ENCODE data around the gene CEP164.

Gene CEP164

DNA sequence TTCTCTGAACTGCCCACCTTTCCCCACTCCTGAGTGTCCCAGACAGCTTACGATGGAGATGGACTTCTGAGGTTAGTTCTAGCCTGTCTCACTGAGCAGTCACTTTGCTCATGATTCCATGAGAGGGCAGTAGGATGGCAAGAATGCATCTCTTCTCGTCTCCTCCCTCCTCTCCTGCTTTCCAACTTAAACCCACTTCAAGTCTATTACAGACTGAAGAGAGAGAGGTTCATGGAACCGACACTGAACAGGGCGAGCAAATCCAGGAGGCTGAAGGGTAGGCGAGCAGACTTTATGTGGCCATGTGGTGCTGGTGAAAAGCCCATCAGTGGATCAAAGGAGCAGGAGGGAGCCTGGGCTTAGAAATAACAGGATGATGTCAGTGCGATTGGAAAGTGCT, 38.6 kb downstream of the CEP164 start:
- DNase-seq (ENCODE audit: low read depth), result no peak

DNA sequence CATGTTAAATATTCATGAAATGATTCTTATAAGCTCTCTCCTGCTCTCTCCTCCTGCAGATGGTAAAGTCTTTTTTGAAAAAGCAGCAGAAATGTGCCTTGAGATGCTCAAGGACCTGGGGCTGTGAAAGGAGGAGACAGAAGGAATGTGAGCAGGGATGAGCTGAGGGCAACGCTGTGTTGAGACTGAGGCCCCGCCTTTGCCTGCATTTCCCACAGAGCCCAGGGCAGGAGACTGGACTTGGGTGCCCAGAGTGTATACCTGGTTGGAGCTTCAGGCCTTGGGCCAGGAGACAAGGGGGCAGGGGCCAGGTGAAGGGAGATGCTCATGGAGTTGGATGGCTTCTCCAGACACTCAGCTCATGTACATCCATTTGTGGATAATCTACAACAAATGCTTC, 39.2 kb downstream of the CEP164 start:
- no peak for DNase-seq (ENCODE audit: low read depth)

DNA sequence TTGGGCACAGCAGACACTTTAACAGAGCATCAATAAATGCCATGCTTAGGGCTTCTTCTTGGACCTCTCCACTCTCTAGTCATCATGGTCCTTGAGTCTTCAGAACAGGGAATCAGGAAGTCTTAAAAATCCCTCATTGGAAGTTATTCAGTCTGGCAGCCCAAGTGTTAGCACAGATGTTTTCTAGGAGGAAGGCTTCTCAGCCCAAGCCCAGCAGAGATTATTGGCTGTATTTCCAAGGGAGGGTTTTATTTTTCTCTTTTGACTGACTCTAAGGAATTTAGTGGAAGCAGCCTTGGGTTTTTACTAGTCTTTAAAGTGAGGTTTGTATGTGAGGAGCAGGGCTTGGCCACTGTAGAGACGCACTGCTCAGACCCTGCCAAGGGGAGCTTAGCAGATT, 41.9 kb downstream of the CEP164 start:
- no peak for DNase-seq (ENCODE audit: low read depth)

DNA sequence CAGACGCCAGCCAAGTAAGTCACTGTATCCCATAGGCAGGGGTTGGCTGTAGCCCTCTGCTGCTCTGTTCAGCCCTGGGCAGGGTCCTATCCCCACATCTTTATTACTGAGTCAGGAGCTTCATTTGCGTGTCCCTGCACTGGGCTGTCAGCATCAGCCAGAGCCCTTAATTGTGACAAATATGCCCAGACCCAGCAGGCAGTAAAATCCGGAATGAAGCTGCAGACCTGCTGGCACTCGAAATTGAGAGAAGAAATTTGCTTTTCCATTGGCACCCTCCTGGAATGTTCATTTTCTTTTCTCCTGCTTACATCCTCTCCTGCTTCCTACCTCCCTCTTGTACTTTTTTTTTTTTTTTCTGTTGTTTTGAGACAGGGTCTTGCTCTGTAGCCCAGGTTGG, 43.8 kb downstream of the CEP164 start:
- DNase-seq (ENCODE audit: low read depth), result no peak

DNA sequence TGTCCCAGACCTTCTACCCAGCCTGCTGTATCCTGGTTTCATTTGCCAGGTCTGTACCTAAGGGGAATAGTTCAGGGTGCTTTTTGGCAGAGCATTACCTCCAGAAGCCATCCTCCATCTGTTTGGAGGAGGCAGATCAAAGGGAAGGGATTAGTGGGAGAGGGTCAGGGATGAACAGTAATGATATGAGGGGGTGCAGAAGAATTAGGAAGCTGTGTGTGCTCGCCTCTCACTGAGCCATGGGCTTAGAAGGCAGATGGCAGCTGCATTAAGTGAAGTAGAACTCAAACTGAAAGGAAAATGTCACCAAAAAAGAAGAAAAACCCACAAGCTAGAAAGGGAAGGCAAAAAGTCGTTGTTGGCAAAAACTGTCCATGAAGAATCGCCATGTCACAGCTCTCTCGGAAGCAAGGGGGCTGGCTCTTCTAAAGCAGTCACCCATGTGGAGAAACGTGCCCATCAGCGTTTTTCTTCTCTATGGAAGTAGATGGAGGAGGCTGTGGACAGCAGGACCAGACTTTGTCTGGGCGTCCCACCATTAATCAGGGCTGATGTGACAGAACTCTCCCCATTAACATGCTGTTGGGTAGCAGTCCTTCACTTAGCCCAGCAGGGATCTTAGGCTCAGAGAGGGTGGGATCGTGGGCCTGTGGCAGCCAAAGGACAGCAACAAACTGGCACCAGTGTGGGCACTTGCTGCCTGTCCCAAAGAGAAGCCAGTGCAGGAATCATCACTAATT, 46.8 kb downstream of the CEP164 start:
- DNase-seq (ENCODE audit: low read depth), result no peak

- no peak for DNase-seq (ENCODE audit: low read depth)
Observed at GRCh38 chr11:117375960-117376359, 48.3 kb downstream of the CEP164 start.

DNA sequence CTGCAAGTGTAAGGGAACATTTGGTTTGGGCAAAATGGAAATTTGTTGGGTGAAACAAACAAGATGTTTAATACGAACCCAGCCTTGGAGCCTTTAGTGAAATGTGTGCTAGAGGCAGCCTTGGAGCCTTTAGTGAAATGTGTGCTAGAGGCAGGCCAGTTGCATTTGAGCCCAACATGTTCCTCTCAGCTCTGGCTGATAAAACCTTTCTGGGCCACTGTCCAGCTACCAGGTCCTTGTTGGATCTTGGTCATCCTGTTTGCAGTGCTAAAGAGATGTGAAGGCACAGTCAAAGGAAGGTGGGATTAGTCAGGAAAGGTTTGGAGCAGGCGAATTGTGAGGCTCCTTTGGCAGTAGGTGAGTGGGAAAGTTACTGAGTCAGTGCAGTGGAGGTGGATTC, 48.9 kb downstream of the CEP164 start:
- DNase-seq (ENCODE audit: low read depth), result no peak

DNA sequence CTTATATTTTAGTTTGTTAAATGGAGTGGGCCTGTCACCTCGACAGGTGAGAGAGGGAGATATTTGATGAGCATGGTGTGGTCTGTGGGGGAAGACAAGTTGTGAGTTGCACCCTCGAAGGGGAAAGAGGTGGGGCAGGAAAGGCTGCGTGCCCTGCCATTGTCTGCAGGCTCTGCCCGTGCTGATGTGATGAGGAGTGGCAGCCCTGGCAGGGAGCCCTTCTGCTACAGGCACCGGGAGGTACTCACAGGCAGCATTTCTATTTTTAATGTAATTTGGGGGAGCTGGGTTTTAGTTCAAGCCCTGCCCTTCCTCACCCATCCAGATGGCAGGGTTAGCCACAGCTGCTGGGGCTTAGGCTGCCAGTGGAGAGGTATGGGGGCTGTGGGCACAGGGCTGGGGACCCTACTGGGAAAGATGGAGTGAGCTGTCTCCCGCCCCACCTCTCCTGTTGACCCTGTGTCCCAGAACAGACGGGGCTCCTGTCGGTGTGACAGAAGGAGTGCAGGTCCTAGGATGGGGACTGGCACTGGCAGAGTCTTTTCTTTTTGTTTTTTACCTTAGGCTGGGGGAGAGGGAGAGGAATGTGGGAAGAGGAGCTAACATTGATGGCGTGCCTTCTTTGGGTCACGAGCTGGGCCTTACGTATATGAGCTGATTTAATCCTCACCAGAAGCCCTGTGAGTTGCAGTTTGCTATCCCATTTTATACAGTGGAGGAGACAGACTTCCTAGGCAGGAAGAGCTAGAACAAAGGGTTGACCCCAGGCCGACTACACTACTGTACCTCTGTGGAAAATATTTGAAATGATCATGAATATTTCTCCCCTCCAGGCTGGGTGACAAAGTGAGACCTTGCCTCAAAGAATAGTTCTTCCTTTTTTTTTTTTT, 51.6 kb downstream of the CEP164 start:
- no peak for DNase-seq (ENCODE audit: low read depth)

GRCh38 chr11:117380676-117381075, 53.0 kb downstream of the CEP164 start:
- no peak for DNase-seq (ENCODE audit: low read depth)

GRCh38 chr11:117381481-117382387, 54.1 kb downstream of the CEP164 start:
- no peak for DNase-seq (ENCODE audit: low read depth)

DNA sequence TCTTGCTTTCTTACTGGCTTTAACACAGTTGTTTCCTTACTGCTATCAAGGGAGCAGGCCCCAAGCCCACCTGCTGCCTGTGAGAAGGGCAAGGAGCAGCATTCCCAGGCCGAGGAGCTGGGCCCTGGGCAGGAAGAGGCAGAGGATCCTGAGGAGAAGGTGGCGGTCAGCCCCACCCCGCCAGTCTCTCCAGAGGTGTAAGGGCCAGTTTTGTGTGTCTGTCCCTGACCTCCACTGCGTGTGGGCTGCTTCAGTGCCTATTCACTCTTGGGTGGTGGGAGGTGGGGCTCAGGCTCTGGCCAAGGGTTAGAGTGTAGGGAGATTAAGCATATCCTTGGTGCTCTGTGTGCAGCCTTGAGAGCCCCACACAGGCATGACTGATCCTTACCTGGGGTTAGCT, 55.1 kb downstream of the CEP164 start:
- DNase-seq (ENCODE audit: low read depth), result no peak

DNA sequence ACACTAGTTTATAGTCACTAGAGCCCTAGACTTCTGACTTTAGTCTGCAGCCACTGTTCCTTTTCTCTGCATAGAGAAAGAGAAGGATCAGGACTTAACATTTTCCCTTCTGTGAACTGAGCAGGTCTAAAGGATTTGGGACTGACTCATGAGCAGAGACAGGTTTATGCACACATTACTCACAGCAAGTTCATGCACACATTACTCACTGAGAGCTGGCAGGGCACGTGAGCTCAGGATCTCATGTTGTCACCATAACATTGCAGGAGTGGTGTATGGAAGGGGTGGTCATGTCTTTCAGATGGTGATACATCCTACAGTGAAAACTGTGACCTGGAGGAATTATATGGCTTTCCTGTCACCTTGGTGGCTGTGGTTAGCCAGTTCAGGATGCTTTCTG, 56.4 kb downstream of the CEP164 start:
- no peak for DNase-seq (ENCODE audit: low read depth)

- DNase-seq (ENCODE audit: low read depth), result no peak
Observed at GRCh38 chr11:117385471-117385870, 57.8 kb downstream of the CEP164 start.

GRCh38 chr11:117385906-117386305, 58.3 kb downstream of the CEP164 start:
- DNase-seq (ENCODE audit: low read depth), result no peak

GRCh38 chr11:117387992-117388755, 60.5 kb downstream of the CEP164 start:
- DNase-seq (ENCODE audit: low read depth), result no peak

DNA sequence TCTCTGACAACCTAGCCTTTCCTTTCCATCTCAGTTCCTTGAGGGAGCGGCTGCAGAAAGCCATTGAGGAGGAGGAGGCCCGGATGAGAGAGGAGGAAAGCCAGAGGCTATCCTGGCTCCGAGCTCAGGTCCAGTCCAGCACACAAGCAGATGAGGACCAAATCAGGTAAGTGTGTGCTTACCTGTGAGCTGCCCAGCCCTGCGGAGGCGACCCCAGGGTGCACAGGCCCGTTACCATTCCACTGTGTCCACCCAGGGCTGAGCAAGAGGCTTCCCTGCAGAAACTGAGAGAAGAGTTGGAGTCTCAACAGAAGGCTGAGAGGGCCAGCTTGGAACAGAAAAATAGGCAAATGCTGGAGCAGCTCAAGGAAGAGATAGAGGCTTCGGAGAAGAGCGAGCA, 63.1 kb downstream of the CEP164 start:
- DNase-seq (ENCODE audit: low read depth), result no peak

DNA sequence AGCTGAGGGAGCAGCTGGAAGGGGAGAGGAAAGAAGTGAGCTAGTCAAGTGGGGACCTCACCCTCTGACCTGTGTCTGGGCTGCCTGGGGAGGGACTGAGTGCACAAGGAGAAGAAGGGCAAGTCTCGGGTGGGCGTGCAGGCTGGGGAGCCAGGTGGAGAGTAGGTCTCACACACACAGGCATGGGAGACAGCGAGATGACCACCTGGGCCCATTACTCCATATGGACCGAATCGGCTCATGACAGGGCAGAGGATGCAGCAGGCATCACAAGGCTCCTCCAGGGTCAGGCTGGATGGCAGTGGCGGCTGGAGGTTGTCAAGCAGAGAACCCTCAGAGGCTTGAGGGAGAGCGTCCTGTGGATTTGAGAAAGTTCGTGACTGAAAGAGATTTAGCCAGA, 63.5 kb downstream of the CEP164 start:
- no peak for DNase-seq (ENCODE audit: low read depth)

DNA sequence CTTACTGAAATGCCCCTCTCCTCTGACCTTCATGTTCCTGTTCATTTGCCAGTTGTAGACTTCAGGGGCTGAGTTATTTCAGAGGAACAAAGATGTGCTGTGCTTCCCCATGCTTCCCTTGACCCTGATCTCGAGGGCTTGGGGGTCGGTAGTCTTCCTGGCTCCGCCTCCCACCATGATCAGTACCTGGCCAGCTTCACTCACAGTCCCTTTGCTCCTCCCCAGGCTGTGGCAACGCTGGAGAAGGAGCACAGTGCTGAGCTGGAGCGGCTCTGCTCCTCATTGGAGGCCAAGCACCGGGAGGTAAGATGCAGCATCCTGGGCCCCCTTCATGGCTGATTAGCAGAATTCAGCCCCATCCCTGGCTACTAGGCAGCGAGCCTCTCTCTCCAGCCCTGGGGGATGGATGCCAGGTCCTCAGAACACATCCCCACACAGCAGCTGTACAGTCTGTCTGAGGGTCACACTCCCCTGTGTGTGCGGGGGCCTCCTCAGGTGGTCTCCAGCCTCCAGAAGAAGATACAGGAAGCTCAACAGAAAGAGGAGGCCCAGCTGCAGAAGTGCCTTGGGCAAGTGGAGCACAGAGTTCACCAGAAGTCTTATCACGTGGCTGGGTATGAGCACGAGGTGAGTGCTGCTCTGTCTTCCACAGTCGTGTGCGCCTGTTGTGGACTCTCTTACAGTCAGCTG, 64.5 kb downstream of the CEP164 start:
- no peak for DNase-seq (ENCODE audit: low read depth)

- DNase-seq (ENCODE audit: low read depth), result no peak
Observed at GRCh38 chr11:117392979-117393378, 65.3 kb downstream of the CEP164 start.

DNA sequence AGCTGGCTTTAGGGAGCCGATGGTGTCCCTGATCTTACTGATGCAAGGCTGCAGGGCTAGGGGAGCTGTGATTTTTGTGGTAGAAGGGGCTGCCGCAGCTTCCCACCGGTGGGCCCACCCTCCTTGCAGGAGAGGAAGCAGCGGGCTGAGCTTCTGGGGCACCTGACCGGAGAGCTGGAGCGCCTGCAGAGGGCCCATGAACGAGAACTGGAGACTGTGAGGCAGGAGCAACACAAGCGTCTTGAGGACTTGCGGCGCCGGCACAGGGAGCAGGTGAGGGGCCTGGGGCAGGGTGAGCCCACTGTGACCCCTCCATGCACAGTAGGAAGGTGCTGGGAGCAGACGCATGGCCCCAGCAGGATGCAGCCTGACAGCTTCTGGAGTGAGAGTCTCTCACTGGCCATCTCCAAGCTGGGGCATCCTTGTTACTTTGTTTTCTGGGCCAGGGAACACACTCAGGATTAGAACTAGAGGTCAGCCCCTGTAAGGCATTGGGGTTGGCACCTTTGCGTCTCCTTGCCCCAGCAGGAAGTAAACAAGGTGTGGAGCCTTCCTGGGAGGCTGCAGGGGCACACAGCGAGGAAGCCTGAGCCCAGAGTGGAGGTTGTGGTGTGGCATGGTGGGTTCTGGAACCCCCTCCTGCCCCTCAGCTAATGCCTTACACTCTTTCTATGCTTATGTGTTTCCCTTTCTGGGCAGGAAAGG, 66.7 kb downstream of the CEP164 start:
- no peak for DNase-seq (ENCODE audit: low read depth)

All from stimulated activated CD8-positive, alpha-beta memory T cell treated with anti-CD3 and anti-CD28 coated beads, Interleukin-4, amount 100 ng/mL, for 24 hours (primary cell).